Middle frontal gyrus (tissue), 1 donor: ENCODE measurements around the gene MST1R.

ENCODE experiments used
- DNase-seq: peaks from one replicate; pipeline ENCODE4 v3.0.0-alpha.2; 2015; ENCODE audit warnings: low spot score; ENCODE audit errors: extremely low spot score

The MST1R gene

GRCh38 chr3:49877716-49878115, 26.0 kb downstream of the MST1R start:
- no peak for DNase-seq

DNA sequence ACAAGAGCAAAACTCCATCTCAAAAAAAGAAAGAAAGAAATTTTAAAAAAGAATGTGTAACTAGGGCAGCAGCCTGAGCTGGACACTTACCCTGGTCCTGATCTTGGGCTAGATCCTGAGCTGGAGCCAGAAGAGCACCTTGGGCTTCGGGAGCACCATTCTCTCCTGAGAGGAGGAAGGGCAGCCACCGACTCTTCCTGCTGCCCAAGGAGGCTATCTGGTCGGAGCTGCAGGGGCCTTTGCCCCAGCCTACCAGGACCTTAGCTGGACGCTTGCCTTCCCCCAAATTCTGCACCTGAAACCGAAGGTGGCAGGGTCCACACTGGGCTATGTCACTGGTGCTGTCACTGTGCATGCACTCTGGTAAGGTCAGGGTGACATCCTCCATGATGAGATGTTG, 27.1 kb downstream of the MST1R start:
- DNase-seq = no peak

DNA sequence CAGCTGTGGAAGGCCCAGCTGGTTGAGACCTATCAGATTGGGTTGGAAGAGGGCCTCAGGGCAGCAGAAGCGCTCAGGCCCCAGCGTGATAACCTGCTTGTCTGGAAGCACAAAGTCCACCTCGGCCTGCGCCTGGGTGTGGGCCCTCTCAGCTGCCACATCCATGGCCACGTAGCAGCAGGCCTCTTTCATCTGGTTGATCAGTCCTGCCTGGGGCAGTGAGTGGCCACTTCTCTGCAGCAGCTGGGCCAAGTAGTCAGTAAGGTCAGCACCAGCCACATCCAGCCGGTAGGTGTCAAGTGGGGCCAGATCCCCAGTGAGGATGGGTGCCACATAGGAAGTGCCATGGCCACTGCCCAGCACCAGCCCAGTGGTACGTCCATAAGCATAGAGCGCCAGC, 30.1 kb downstream of the MST1R start:
- no peak for DNase-seq

DNA sequence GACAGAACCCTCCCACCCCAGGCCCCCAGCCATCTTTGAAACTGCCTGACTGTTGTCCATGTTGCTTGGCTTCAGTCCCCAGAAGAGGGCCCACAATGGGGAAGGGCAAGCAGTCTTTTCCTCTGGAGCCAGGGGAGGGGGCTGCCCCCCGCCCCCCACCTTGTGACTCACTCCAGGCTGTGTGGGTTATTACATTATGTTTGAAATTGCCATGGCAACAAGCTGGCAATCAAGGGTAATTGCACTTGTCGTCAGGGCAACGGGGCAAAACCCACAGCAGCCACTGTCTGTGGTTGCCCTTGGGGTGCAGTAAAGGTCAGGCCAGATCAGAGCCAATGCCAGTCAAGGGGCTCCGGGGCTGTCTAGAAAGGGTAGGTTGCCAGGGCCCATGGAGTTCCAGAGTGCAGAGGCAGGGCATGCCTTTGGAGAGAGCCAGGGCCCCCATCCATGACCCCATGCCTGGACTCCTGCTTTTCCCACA, 30.8 kb downstream of the MST1R start:
- no peak for DNase-seq

- no peak for DNase-seq
Measured at GRCh38 chr3:49871531-49872153, 32.0 kb downstream of the MST1R start.

DNA sequence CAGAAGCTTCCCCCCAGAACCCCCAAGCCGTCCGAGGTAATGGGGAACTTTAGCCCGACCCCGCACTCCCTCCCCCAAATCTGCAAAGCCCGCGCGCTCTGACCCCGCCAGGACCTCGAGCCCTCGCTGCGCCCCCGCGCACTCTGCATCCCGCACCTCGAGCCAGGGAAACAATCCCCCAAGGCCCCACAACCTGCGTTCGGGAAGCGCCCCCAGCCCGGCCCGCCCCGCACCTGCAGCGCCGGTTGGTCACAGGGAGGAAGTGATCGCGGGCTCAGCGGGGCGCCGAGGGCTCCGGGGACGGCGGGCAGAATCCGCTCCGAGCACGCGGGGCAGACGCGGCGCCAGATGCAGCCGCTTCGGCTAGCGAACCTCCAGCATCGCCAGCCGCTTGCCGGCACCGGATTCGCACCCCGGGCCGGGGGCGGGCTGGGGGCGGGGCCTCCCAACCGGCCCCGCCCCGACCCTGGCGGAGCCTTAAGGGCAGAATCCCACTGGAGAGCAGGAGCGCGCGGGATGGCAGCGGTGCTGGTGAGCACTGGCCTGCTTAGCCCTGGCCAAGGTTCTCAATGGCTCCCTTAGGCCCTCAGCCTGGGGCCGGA, 34.0 kb downstream of the MST1R start, which contains the start of gene CAMKV:
Gene CAMKV (minus strand): TSS at position 382 of the 602 bp plus-strand sequence. CDS start 7,518 bp downstream, outside the sequence.
- no peak for DNase-seq

DNA sequence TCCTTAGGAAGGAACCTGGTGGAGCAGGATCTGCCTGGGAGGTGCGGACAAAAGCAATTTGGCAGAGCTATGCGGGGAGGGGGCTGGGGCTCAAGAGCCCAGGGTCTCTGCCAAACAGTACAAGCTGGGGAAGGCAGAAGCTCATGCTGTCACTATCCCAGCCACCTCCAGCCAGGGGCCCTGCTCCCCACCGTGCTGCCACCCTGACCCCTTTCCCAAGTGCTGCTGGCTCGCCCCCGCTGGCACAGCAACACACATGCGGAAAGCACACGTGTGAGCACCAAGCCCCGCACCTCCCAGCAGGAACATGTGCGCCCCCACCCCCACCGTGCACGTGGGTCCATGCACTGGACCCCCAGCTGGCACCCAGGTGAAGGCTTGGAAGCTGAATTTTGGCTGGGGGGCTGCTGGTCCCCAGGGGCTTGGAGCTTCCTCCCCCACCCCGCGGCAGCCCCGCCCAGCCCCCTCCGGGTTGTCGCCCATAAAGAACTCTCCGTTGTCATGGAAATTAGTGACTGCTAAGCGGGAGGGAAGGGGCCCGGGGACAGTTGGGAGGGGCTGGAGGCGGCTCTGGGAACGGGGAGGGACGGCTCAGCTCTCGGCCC, 34.7 kb downstream of the MST1R start:
- DNase-seq = no peak

GRCh38 chr3:49867871-49868321, 35.8 kb downstream of the MST1R start:
- no peak for DNase-seq

DNA sequence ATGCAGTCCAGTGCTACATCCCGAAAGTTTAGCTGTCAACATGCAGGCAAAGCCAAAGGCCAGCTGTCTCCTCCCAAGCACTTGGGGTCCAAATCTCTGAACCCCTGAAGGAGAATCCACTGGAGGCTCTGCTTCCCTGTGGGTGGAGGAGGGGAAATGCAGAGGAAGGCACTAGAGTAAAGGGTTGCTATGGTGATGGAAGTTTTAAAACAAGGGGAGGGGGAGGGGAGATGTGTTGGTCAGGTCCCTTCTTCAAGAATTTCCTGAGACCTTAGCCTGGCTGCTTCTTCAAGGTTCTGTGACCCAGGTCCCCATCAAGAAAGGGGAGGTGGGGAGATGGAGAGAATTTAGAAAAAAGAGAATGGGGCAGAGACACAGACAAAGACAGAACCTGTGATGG, 36.3 kb downstream of the MST1R start:
- DNase-seq = no peak

GRCh38 chr3:49865198-49865784, 38.4 kb downstream of the MST1R start:
- no peak for DNase-seq

- no peak for DNase-seq
Measured at GRCh38 chr3:49864505-49864904, 39.2 kb downstream of the MST1R start.

DNA sequence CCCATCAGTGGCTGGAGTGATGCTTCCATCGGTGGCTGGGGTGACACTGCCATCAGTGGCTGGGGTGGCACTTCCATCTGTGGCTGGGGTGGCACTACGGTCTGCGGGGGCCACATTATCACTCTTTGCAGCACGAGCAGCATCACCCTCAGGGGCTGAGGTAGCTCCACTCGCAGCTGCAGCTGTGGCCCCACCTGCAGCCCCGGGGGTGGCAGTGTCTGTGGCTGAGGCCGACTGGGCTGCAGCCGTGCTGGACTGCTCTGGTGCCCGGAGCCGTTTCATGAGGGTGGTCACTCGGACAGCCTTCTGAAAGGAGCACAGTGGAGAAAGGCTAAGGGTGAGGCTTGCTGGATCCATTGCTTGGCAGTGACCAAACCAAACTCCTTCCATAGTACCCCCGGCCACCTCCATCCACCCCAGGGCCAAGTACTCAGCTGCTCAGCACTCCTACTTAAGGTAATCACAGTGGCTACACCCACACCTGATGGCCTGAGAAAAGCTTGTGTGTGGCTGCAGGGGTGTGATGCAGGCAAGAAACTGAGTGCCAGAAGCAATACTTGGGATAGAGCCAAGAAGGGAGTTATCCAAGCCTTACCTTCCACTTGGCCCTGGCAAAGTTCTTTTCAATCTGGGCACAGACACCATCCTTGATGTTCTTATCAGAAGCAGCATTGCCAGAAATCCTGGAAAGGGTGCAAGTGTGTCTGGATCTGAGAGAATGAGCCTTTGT, 43.9 kb downstream of the MST1R start:
- DNase-seq = no peak

DNA sequence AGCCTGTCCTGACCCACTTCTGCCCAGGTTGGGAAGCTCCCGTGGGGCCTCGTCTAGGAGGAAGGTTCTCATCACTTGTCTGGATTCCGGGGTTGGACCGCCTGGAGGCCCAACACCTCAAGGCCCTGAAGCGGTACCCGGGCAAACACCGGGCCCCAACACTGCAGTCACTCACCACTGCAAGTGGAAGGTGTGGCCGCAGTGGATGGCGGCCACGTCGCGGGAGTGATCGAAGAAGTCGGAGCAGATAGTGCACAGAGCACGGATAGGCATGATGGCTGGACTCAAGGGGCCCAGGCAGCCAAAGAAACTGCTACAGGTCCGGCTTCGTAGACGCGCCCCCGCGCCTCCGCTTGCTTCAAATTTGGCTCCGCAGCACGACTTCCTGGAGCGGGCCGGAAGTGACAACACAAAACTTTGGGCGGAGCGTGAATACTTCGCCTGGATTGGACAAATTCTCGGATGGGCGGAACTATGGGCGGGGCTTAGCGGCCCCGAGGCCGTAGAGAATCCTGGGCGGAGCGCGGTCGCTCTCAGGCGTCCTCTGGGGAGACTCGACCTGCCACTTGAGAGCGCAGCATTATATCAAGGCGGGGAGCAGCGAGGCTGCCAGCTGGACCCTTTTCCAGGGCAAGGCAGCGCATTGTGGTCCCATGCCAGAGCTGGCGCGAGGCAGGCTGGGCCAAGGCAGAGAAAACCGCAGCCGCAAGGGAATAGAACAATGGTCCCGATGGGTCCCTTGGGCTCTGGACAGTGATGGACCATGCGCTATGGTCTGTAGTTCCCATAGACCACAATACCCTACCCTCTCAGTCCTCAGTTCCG, 47.3 kb downstream of the MST1R start, which contains the start of gene TRAIP:
Gene TRAIP (minus strand): TSS at position 384 of the 825 bp plus-strand sequence. CDS start 111 bp downstream, at position 273.
- DNase-seq = peak; percentile 93

GRCh38 chr3:49855662-49856061, 48.0 kb downstream of the MST1R start:
- DNase-seq = no peak

DNA sequence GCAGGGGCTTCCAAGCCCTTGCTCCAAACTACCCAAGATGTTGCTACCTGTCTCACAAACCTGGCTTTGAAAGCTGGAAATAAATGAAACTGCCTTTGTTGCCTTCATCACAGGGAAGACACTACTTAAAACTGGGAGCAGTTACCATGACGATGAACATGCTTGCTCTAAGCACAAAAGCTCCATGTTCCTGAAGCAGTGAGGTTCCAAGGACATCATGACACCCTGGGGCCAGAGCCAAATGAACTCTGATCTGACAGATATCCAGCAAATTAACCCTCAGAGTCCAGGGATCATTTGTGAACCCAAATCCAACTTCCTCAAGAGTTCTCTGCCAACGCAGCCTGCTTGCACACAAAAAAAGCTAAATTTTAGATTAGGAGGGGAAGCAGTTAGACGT, 58.0 kb downstream of the MST1R start:
- no peak for DNase-seq

DNA sequence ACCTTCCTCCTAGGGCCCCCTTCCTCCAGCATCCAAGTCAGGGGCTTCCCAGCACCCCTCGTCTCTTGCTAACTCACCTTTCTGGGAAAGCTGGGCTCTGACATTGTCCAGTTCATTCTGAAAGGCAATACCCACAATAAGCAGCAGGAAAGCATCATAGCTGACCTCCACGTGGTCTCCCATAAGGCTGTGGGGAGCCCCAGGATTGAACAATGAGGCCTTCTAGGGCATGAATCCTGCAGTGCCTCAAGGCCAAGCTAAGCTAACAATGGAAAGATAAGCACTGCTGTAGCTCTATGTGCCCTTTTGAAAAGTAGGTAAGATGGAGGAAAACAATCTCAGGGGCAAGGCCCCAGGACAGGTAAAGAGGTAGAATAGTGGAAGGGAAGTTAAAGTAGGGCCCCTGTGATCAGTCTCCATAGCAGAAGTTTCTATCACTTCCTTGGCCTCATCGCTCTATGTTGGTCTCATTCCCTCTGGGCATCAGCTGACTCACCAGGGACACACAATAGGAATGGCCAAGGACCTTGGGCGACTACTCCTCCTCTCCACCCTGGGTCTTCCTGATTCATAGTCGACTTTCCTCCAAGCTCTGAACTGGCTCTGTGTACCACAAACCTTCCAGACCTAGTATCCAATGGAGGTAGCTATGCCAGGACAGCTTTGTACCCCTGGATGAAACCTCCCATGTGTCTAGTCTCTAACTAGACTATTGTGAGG, 59.0 kb downstream of the MST1R start:
- no peak for DNase-seq

GRCh38 chr3:49842843-49843517, 60.7 kb downstream of the MST1R start:
- DNase-seq = no peak

GRCh38 chr3:49841806-49842205, 61.9 kb downstream of the MST1R start:
- DNase-seq = no peak

- no peak for DNase-seq
Measured at GRCh38 chr3:49841126-49841696, 62.5 kb downstream of the MST1R start.
